T-cell (primary cell): ENCODE measurements around the gene ZXDB. TPM values are rescaled to one million over a fixed set of nuclear protein-coding genes. Genes with fewer than 3 reads are reported as not detected.
"Not testable (repeated sequence)": the region's sequence is repeated elsewhere in the genome, so short reads cannot be mapped to it uniquely, and the experiment has no call there.

Experiments used
- ATAC-seq, 4 experiments: fragments of 200-7000 bp in 3 of 4; fragments of 150-1000 bp in 1 of 4; cut with Tn5 transposase; replicated peaks in 1 of 4; 1 replicate in 3 of 4; 2 replicates in 1 of 4; pipeline ENCODE4 v1.10.0; 2021; ENCODE audit warnings: moderate library complexity in 3 of 4, mild to moderate bottlenecking in 2 of 4, moderate number of reproducible peaks in 1 of 4
- CTCF ChIA-PET, 2 donors: fragments of 300-600 bp; sonication (Branson Sonifier 250); formaldehyde crosslinking; loops; one replicate each; lab custom pipeline; 2022; ENCODE audit warnings: antibody characterized with exemption in 2 of 2; lab: Charles Lee
- POLR2A ChIA-PET, 2 donors: fragments of 300-600 bp; sonication (Branson Sonifier 250); formaldehyde crosslinking; loops; one replicate each; lab custom pipeline; 2022; ENCODE audit warnings: antibody characterized with exemption in 2 of 2; lab: Charles Lee
- DNase-seq, 35 experiments: peaks; one replicate each; pipeline versions ENCODE4 v3.0.0 to v3.0.0-alpha.2; 2013 to 2023
- H3K27ac ChIP-seq: one replicate; pipeline ENCODE4 v1.5.1; 2013; ENCODE audit warnings: low read length
- H3K27me3 ChIP-seq, 2 experiments: replicated peaks in 1 of 2; 1 replicate in 1 of 2; 2 replicates in 1 of 2; pipeline versions ENCODE4 v1.6.1 to v1.7.0; 2013; ENCODE audit warnings: low read length in 1 of 2, mixed read lengths in 1 of 2; ENCODE audit not compliant: control insufficient read depth in 2 of 2, insufficient read depth in 2 of 2; ENCODE audit errors: extremely low read depth in 1 of 2
- H3K36me3 ChIP-seq, 2 donors: 1 replicate in 1 of 2; 2 replicates in 1 of 2; pipeline versions ENCODE4 v1.6.1 to v1.7.0; 2013; ENCODE audit warnings: low read length in 1 of 2; ENCODE audit not compliant: control insufficient read depth in 2 of 2, insufficient read depth in 1 of 2; ENCODE audit errors: extremely low read depth in 1 of 2
- H3K4me1 ChIP-seq, 2 experiments: 1 replicate in 1 of 2; 2 replicates in 1 of 2; pipeline versions ENCODE4 v1.6.1 to v1.7.0; 2013; ENCODE audit warnings: low read length in 2 of 2, mixed read lengths in 1 of 2; ENCODE audit not compliant: insufficient read depth in 2 of 2, control insufficient read depth in 1 of 2; ENCODE audit errors: extremely low read depth in 1 of 2
- H3K4me3 ChIP-seq, 2 donors: 1 replicate in 1 of 2; 2 replicates in 1 of 2; pipeline versions ENCODE4 v1.5.1 to v1.7.0; 2013; ENCODE audit warnings: mild to moderate bottlenecking in 2 of 2, low read length in 1 of 2, moderate library complexity in 1 of 2; ENCODE audit not compliant: control insufficient read depth in 1 of 2; ENCODE audit errors: extremely low read depth in 1 of 2
- H3K9me3 ChIP-seq: 2 replicates; pipeline ENCODE4 v1.7.0; 2013
- H3K27ac Mint-ChIP-seq, 2 donors: one replicate each; pipeline ENCODE4 v1.8.0; 2020 to 2021; ENCODE audit warnings: mild to moderate bottlenecking in 2 of 2, mixed read lengths in 2 of 2
- H3K27me3 Mint-ChIP-seq, 2 donors: one replicate each; pipeline ENCODE4 v1.8.0; 2021 to 2022; ENCODE audit warnings: mixed read lengths in 2 of 2
- H3K36me3 Mint-ChIP-seq: one replicate; pipeline ENCODE4 v1.8.0; 2021; ENCODE audit warnings: mixed read lengths
- H3K4me1 Mint-ChIP-seq, 3 donors: one replicate each; pipeline ENCODE4 v1.8.0; 2020 to 2022; ENCODE audit warnings: mixed read lengths in 3 of 3, mild to moderate bottlenecking in 1 of 3
- H3K4me3 Mint-ChIP-seq, 3 donors: one replicate each; pipeline ENCODE4 v1.8.0; 2020 to 2022; ENCODE audit warnings: mild to moderate bottlenecking in 3 of 3, mixed read lengths in 3 of 3, moderate library complexity in 3 of 3
- H3K9me3 Mint-ChIP-seq, 3 donors: one replicate each; pipeline ENCODE4 v1.8.0; 2020 to 2022; ENCODE audit warnings: mixed read lengths in 3 of 3
- WGBS: methylation state at CpG from one replicate; pipeline ENCODE4 v1.1.5; 2013; ENCODE audit warnings: missing lambda C conversion rate; ENCODE audit not compliant: insufficient coverage; 5-methylcytosine and 5-hydroxymethylcytosine counted together
- total RNA-seq, 35 experiments: library from RNA in 6 of 35; stranded (reverse) in 6 of 35; fragments of 120-200 nt in 1 of 35; gene quantifications; one replicate each; pipeline versions ENCODE4 v1.2.1 to v1.2.4 and lab custom pipeline; 2013 to 2026

Gene ZXDB
- total RNA-seq (10 to 100 TPM; 11.2 to 21.3 (median 13.2) TPM), total RNA-seq (lab: John Stamatoyannopoulos, UW) (12.2 to 65.0 (median 33.9) reads per million in 29 experiments)
- total RNA-seq (2013): 14.8 TPM

DNA sequence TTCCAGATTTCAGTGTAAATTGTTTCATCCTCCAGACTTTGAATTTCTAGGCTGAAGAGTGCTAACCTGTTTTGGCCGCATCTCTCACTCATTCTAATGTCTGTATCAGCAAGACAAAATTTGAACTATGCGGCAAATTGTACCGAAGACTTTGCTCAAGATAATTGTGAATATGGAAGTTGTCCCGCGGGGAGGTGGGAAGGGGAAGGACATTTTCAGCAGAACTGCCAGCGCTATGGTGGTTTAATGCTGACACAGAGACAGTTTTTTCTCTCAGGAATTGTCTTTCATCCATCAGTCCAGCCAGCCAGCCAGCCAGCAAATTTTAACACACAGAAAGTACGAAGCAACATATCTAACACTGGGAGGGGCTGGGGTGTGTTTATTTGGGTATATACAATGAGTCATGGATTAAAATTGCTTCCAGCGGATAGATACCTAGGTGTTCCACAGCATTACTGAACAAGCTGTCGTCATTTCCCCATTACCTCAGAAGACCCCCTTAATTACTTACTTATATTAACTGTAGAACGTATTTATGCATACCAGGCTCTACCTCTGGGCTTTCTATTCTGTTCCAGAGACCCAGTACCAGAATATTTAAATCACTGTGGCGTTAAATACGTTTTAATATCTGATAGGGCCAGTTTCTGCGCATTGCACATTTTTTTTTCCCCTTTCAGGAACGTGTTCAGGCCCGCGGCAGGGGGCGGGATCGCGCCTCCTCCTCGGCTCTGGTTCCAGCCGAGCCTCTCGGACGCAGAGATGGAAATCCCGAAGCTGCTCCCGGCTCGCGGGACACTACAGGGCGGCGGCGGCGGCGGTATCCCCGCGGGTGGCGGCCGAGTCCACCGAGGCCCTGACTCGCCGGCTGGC is at the start of gene ZXDB:
TSS of gene ZXDB (plus strand) at position 728 of the 876 bp plus-strand sequence. CDS start at position 766, 38 bp downstream.
- H3K9me3 ChIP-seq, H3K27me3 Mint-ChIP-seq, H3K9me3 Mint-ChIP-seq, H3K27me3 ChIP-seq, H3K36me3 ChIP-seq, CTCF ChIA-PET, POLR2A ChIA-PET: not testable (repeated sequence)
- peak within 1 kb of the TSS; percentile 78 to 85 (median 81) for H3K4me3 Mint-ChIP-seq
- peak within 1 kb of the TSS; percentile 86 to 96 for H3K27ac Mint-ChIP-seq
- Histone ChIP-seq H3K4me3 (peak within 1 kb of the TSS; percentile 48 to 51), H3K4me1 (peaks cover 12 to 18% of the 10 kb centered on the region in 2 experiments), H3K27ac (peak within 1 kb of the TSS; percentile 81)
- H3K36me3 Mint-ChIP-seq: peaks cover 16% of the 10 kb centered on the region
- DNase-seq: peak in 6 of 35 experiments; percentile 1 to 45 (median 16)
- ATAC-seq: peak; percentile 66 to 74 (median 71)
- peaks cover 37 to 51% (median 39%) of the 10 kb centered on the region in 3 donors for H3K4me1 Mint-ChIP-seq
- WGBS: no CpG with 5 or more reads among the region's 39 CpGs

DNA sequence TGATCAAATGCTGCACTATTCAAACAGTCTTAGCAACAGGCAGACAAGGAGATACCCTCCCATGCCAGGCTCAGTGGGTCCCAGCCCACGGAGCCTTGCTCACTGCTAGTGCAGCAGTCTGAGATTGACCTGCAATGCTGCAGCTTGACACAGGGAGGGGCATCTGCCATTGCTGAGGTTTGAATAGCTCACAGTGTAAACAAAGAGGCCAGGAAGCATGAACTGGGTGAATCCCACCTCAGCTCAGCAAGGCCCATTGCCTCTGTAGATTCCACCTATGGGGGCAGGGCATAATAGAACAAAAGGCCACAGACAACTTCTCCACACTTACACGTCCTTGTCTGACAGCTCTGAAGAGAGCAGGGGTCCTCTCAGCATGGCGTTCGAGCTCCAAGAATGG is 26.6 kb upstream of the ZXDB start:
- Mint-ChIP-seq H3K9me3 (no peaks in the 10 kb centered on the region), H3K4me3 (no peak overlapping the region), H3K27ac (no peak overlapping the region), H3K27me3 (peaks cover 7 to 25% of the 10 kb centered on the region in 2 donors), H3K4me1 (no peaks in the 10 kb centered on the region), H3K36me3 (no peaks in the 10 kb centered on the region)
- Histone ChIP-seq H3K27me3 (no peaks in the 10 kb centered on the region), H3K36me3 (no peaks in the 10 kb centered on the region), H3K9me3 (no peaks in the 10 kb centered on the region), H3K27ac (no peak overlapping the region), H3K4me3 (no peak overlapping the region), H3K4me1 (no peaks in the 10 kb centered on the region)
- DNase-seq: peak in 2 of 35 experiments; percentile 2 to 7
- ChIA-PET POLR2A (no interaction called here), CTCF (no interaction called here)
- no peak for ATAC-seq
- WGBS: 89% methylated on average over 3 of the region's 4 CpGs

DNA sequence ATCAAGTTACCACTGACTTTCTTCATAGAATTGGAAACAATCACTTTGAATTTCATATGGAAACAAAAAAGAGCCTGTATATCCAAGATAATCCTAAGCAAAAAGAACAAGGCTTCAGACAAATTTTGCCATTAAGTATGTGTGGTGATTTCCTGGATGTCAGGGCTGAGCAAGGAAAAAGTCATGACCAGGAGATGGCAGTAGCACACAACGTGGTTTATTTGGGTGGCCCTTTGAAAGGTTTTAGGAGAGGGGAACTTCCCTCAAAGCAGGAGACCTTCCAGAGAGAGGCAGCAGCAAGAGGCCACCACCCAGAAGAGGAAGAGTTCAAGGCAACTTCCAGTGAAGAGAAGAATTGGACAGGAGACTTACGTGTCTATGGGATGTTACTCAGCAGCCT is 18.1 kb upstream of the ZXDB start:
- H3K27me3 ChIP-seq: no peaks in the 10 kb centered on the region
- no peaks in the 10 kb centered on the region for H3K36me3 ChIP-seq
- CTCF ChIA-PET: interaction anchor here in 1 of 2 donors (0.8 kb wide), 1 partner anchor 235 kb away, joined by 3 read pairs; no protein-coding TSS in a partner anchor
- Mint-ChIP-seq H3K4me1 (peaks cover 0 to 2% (median 0%) of the 10 kb centered on the region in 3 donors), H3K27me3 (peaks cover 0 to 9% of the 10 kb centered on the region in 2 donors), H3K9me3 (no peaks in the 10 kb centered on the region), H3K27ac (no peak overlapping the region), H3K4me3 (no peak overlapping the region), H3K36me3 (no peaks in the 10 kb centered on the region)
- POLR2A ChIA-PET: no interaction called here
- H3K27ac ChIP-seq: no peak overlapping the region
- ATAC-seq: peak in 1 of 4 experiments; percentile 40
- H3K9me3 ChIP-seq: no peaks in the 10 kb centered on the region
- no peak overlapping the region for H3K4me3 ChIP-seq
- DNase-seq: peak in 2 of 35 experiments; percentile 9 to 50
- WGBS: 25% methylated on average over 2 of the region's 2 CpGs
- H3K4me1 ChIP-seq: no peaks in the 10 kb centered on the region

DNA sequence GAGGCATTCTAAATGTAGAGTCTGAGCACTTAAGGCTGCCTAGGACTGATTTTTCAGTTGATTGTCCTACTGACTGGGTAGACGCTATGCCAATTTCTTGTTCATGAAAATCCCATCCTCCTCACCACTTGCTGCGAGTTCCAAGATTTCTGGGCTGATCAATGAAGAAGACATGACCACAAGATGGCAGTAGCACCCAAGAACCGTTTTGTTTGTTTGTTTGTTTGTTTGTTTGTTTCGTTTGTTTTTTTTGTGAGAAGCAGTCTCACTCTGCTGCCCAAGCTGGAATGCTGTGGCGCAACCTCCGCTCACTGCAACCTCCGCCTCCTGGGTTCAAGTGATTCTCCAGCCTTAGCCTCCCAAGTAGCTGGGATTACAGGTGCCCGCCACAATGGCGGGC is 8.9 kb upstream of the ZXDB start:
- peak in 1 of 35 experiments; percentile 12 for DNase-seq
- H3K27me3 ChIP-seq, H3K36me3 ChIP-seq, H3K9me3 ChIP-seq, H3K36me3 Mint-ChIP-seq, POLR2A ChIA-PET, H3K4me3 Mint-ChIP-seq, H3K27ac Mint-ChIP-seq, ATAC-seq, H3K4me3 ChIP-seq, H3K27ac ChIP-seq, H3K4me1 ChIP-seq, H3K27me3 Mint-ChIP-seq, H3K4me1 Mint-ChIP-seq, H3K9me3 Mint-ChIP-seq: not testable (repeated sequence)
- WGBS: 87% methylated on average over 3 of the region's 9 CpGs
- CTCF ChIA-PET: interaction anchor here in 1 of 2 donors (0.7 kb wide), 1 partner anchor 672 kb away, joined by 4 read pairs; no protein-coding TSS in a partner anchor

DNA sequence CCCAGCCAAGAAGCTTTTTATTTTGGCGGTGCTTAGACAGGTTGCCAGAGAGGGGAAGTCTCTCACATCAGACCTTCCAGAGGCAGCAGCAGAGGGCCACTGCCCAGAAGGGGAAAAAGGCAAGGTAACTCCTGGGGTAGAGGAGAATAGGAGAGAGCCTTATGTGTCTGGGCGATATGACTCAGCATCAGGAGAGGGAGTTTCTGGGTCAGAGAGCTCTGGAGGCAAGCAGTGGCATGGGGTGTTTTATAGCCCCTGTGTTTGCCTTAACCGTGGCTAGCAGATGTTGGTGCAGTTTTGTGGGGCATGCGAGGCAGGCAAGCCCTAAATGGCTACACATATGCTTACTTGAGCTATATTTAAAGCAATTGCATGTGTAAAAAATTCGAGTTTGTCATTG is 8.3 kb upstream of the ZXDB start:
- DNase-seq (no peak), ATAC-seq (no peak)
- no CpG with 5 or more reads among the region's 5 CpGs for WGBS
- Mint-ChIP-seq H3K27me3 (peaks cover 0 to 3% of the 10 kb centered on the region in 2 donors), H3K4me3 (no peak overlapping the region), H3K4me1 (peaks cover 5 to 8% (median 7%) of the 10 kb centered on the region in 3 donors), H3K27ac (no peak overlapping the region), H3K36me3 (no peaks in the 10 kb centered on the region), H3K9me3 (no peaks in the 10 kb centered on the region)
- no peaks in the 10 kb centered on the region for H3K9me3 ChIP-seq
- peaks cover 0 to 2% of the 10 kb centered on the region in 2 experiments for H3K4me1 ChIP-seq
- no peaks in the 10 kb centered on the region for H3K27me3 ChIP-seq
- ChIA-PET POLR2A (no interaction called here), CTCF (interaction anchor here in 1 of 2 donors (0.7 kb wide), 1 partner anchor 672 kb away, joined by 4 read pairs; no protein-coding TSS in a partner anchor)
- no peaks in the 10 kb centered on the region for H3K36me3 ChIP-seq
- no peak overlapping the region for H3K4me3 ChIP-seq
- H3K27ac ChIP-seq: no peak overlapping the region

DNA sequence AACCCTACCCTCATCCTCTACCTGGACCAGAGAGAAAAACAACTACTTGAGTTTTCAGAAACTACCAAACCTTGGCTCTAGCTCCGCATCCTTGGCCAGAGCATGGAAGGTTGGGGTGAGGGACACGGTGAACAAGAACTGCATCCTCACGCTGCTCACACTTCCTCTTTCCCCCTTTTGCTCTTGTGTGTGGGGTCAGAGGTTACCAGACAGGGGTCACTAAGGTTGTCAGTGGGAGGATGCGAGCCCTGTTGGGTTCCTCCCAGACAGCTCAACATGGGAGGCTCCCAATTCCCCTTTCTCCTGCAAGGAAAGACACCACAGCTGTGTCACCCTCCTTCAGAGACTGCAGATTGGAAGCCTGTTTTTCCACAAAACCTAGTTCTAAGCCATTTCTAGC is 5.5 kb upstream of the ZXDB start:
- POLR2A ChIA-PET: no interaction called here
- CTCF ChIA-PET: no interaction called here
- Histone ChIP-seq H3K27me3 (no peaks in the 10 kb centered on the region), H3K27ac (no peak overlapping the region), H3K36me3 (no peaks in the 10 kb centered on the region), H3K4me3 (no peak overlapping the region), H3K4me1 (peaks cover 0 to 9% of the 10 kb centered on the region in 2 experiments), H3K9me3 (no peaks in the 10 kb centered on the region)
- no peak overlapping the region for H3K27ac Mint-ChIP-seq
- H3K27me3 Mint-ChIP-seq: no peaks in the 10 kb centered on the region
- ATAC-seq (no peak), DNase-seq (no peak)
- H3K9me3 Mint-ChIP-seq: no peaks in the 10 kb centered on the region
- no peak overlapping the region for H3K4me3 Mint-ChIP-seq
- peaks cover 14 to 22% (median 14%) of the 10 kb centered on the region in 3 donors for H3K4me1 Mint-ChIP-seq
- H3K36me3 Mint-ChIP-seq: no peaks in the 10 kb centered on the region
- no CpG with 5 or more reads among the region's 4 CpGs for WGBS
